Measurements from ENCODE around the gene GPR39.

DNA sequence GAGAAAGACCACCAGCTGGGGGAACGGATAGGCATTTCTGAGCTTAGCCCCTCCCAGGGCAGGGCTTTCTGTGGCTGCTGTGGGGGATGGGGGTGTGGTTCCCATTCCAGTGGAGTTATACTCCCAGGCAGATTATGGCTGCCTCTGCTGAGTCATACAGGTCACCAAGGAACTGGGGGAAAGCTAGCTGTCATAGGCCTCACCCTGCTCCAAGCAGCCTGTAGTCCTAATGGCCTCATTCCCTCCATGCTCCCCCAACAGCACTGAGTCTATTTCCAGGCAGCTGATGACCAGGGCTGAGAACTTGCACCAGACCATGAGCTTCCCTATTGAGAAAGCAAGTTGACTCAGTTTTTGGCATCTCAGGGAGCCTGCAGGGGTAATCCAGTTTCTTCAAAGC lies 87.1 kb downstream of the GPR39 start:
- TF ChIP-seq POLR2A (IDR thresholded peaks at IDR 0.05): no peak
- TF ChIP-seq, protein P1, sequence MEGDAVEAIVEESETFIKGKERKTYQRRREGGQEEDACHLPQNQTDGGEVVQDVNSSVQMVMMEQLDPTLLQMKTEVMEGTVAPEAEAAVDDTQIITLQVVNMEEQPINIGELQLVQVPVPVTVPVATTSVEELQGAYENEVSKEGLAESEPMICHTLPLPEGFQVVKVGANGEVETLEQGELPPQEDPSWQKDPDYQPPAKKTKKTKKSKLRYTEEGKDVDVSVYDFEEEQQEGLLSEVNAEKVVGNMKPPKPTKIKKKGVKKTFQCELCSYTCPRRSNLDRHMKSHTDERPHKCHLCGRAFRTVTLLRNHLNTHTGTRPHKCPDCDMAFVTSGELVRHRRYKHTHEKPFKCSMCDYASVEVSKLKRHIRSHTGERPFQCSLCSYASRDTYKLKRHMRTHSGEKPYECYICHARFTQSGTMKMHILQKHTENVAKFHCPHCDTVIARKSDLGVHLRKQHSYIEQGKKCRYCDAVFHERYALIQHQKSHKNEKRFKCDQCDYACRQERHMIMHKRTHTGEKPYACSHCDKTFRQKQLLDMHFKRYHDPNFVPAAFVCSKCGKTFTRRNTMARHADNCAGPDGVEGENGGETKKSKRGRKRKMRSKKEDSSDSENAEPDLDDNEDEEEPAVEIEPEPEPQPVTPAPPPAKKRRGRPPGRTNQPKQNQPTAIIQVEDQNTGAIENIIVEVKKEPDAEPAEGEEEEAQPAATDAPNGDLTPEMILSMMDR (IDR thresholded peaks at IDR 0.05): no peak

Measured in uterus (tissue), 2 donors.